Liver (tissue), 2 donors: Measurements from ENCODE around the gene ARHGEF7.

Experiments used
- CTCF ChIP-seq: fragments of 150-350 bp; IDR thresholded peaks from 2 replicates; pipeline ENCODE4 v1.5.1; 2017; ENCODE audit warnings: improper control_type of control experiment, low read depth, low read length; ENCODE audit not compliant: missing input control
- FOXA1 ChIP-seq: IDR thresholded peaks from 2 replicates; pipeline ENCODE4 v1.6.1; 2016; ENCODE audit warnings: antibody characterized with exemption
- donor health status: healthy.

- TF ChIP-seq FOXA1 (no peak), CTCF (no peak)
These were observed 143.9 kb downstream of the ARHGEF7 start for GRCh38 chr13:111259058-111259457.
